Activated CD4-positive, alpha-beta T cell treated with anti-CD3 and anti-CD28 coated beads, Interleukin-2, amount 10 ng/mL, durations not matched to agents 7 days and 5 days (primary cell): ENCODE measurements around the gene PIP5K1C. TPM values are rescaled to one million over a fixed set of nuclear protein-coding genes. Genes with fewer than 3 reads are reported as not detected.
"Not testable (repeated sequence)": the region's sequence is repeated elsewhere in the genome, so short reads cannot be mapped to it uniquely, and the experiment has no call there.

Experiments used
- CTCF ChIA-PET: fragments of 350-600 bp; sonication (Branson Sonifier 250); formaldehyde crosslinking; loops from one replicate; lab custom pipeline; 2021; ENCODE audit warnings: antibody characterized with exemption; lab: Charles Lee
- POLR2A ChIA-PET: fragments of 350-600 bp; sonication (Branson Sonifier 250); formaldehyde crosslinking; loops from one replicate; lab custom pipeline; 2021; ENCODE audit warnings: antibody characterized with exemption; lab: Charles Lee
- DNase-seq: peaks from one replicate; pipeline ENCODE4 v3.0.0-alpha.2; 2020
- H3K27ac Mint-ChIP-seq: one replicate; pipeline ENCODE4 v1.8.0; 2021; ENCODE audit warnings: mild to moderate bottlenecking, moderate library complexity, mixed read lengths
- H3K27me3 Mint-ChIP-seq: one replicate; pipeline ENCODE4 v1.8.0; 2021; ENCODE audit warnings: mixed read lengths
- H3K36me3 Mint-ChIP-seq: one replicate; pipeline ENCODE4 v1.8.0; 2021; ENCODE audit warnings: low read depth, mixed read lengths
- H3K4me1 Mint-ChIP-seq: one replicate; pipeline ENCODE4 v1.8.0; 2021; ENCODE audit warnings: mixed read lengths
- H3K4me3 Mint-ChIP-seq: one replicate; pipeline ENCODE4 v1.8.0; 2021; ENCODE audit warnings: mild to moderate bottlenecking, moderate library complexity, mixed read lengths
- H3K9me3 Mint-ChIP-seq: one replicate; pipeline ENCODE4 v1.8.0; 2021; ENCODE audit warnings: mixed read lengths
- total RNA-seq, 2 experiments: library from RNA; stranded (reverse); gene quantifications; one replicate each; pipeline ENCODE4 v1.2.3, GENCODE V29; 2021

Gene PIP5K1C
- total RNA-seq, 2 experiments from 2014 or later: 18.7 to 19.5 TPM

DNA sequence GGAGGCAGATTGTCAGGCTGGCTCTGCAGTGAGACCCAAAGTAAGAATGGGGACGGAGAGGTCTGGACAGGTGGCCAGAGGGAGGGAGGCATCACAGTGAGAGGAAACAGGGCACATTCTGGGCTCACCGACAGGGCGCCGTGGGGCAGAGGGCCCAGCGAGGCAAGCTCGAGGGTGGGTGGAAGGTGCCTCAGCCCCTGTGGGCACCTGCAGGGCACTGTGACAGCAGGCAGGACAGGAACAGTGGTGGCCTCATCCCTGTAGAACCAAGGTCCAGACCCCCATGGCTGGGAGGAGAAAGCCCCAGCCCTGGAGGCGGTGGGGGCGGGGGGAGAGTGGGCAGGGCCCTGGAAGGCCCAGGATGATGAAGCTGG lies 27.7 kb downstream of the PIP5K1C start:
- H3K4me1 Mint-ChIP-seq: peaks cover 23% of the 10 kb centered on the region
- H3K36me3 Mint-ChIP-seq: no peaks in the 10 kb centered on the region
- H3K9me3 Mint-ChIP-seq: no peaks in the 10 kb centered on the region
- H3K27me3 Mint-ChIP-seq: no peaks in the 10 kb centered on the region
- ChIA-PET CTCF (interaction anchor here (0.6 kb wide), 1 partner anchor 602 kb away, joined by 3 read pairs; no protein-coding TSS in a partner anchor), POLR2A (no interaction called here)
- H3K27ac Mint-ChIP-seq: no peak overlapping the region
- no peak for DNase-seq
- H3K4me3 Mint-ChIP-seq: no peak overlapping the region

DNA sequence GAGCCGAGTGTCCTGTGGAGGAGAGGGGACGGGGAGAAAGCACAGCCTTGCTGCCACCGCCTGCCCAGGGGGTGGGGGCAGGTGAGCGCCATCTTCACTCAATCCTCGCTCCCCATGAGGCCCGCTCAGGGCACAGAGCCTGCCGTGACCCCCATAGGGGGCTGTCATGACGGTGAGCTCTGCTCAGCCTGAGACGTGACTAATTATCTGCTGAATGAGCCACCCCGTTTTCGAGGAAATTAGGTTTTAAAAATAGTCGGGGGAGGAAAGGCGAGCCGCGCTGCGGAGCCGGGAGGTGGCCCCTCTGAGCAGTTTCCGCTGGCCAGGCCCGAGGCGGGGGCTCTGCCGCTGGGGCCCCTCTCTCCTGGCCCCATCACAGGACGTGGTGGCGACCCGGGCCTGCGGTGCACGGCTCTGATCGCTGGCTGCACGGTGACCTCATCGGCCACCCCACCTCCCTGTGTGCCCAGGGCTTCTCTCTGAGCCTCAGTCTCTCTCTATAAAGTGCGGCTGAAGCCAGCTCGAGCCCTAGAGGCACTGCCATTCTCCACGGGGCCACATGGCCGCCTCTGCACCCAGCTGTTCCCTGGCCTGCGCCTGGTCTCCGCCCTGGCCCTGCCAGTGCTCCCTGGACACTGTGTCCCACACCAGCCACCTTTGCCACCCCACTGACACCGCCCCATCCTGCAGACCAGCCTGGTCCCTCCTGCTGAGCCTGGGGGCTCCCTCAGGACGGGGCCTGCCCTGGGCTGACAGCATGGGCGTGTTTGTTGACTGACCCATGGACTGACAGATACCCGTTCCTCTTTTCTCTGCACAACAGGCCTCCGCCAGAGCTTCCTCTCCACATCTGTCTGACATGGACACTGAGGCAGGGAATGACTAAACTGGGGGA lies 28.3 kb downstream of the PIP5K1C start:
- H3K27ac Mint-ChIP-seq: no peak overlapping the region
- H3K9me3 Mint-ChIP-seq: no peaks in the 10 kb centered on the region
- POLR2A ChIA-PET: no interaction called here
- DNase-seq: no peak
- peaks cover 18% of the 10 kb centered on the region for H3K4me1 Mint-ChIP-seq
- H3K36me3 Mint-ChIP-seq: no peaks in the 10 kb centered on the region
- no peak overlapping the region for H3K4me3 Mint-ChIP-seq
- no peaks in the 10 kb centered on the region for H3K27me3 Mint-ChIP-seq
- CTCF ChIA-PET: interaction anchor here (0.6 to 1.4 kb wide), 3 partner anchors 19 to 603 kb away, joined by 3 to 4 read pairs (median 4); partner anchors contain the start of gene PIP5K1C

DNA sequence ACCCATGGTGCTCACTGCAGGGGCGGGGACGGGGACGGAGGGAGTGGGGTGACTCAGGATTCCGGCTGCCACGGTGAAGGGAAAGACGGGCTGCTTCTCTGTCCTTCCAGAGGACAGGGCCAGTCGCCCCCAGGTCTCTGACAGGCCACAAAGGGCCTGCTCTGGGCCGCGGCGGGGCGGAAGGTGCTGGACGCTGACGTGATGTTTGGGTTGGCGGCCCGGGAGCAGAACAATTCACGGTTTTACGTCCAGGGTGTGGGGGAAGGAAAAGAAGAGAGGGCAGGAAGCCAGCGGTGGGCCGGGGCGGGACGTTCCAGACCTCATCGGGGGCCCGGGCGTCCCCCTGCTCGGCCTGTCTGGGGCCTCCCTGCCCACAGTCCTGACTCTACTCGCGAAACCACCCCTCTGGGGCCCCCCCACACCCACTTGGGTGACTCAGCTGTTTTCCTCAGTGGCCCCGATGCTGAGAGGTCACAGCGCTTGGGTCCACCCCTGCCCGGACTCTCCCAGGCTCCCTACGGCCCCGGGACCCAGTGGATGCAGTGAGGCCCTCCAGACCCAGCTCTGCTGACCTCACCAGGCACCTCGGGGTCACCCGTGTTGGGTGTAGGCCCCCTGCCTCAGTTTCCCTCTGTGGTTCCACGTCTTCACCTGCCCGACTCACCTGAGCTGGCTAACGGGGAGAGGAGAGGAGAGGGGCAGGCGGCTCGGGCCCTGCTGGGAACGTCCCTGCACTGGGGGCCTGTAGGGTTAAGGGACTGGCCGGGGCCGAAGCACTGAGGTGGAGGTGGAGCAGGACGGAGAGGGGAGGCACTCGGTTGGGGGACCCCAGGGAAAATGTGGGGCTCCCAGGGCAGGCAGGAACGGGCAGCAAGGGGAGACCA lies 29.2 kb downstream of the PIP5K1C start:
- H3K4me3 Mint-ChIP-seq: no peak overlapping the region
- no peak for DNase-seq
- ChIA-PET CTCF (interaction anchor here (0.6 to 1.5 kb wide), 4 partner anchors 20 to 1694 kb away, joined by 3 to 4 read pairs (median 4); partner anchors contain the start of gene PIP5K1C), POLR2A (no interaction called here)
- peaks cover 16% of the 10 kb centered on the region for H3K4me1 Mint-ChIP-seq
- H3K27me3 Mint-ChIP-seq: no peaks in the 10 kb centered on the region
- H3K27ac Mint-ChIP-seq: peak overlapping the region; percentile 60
- no peaks in the 10 kb centered on the region for H3K36me3 Mint-ChIP-seq
- H3K9me3 Mint-ChIP-seq: no peaks in the 10 kb centered on the region

DNA sequence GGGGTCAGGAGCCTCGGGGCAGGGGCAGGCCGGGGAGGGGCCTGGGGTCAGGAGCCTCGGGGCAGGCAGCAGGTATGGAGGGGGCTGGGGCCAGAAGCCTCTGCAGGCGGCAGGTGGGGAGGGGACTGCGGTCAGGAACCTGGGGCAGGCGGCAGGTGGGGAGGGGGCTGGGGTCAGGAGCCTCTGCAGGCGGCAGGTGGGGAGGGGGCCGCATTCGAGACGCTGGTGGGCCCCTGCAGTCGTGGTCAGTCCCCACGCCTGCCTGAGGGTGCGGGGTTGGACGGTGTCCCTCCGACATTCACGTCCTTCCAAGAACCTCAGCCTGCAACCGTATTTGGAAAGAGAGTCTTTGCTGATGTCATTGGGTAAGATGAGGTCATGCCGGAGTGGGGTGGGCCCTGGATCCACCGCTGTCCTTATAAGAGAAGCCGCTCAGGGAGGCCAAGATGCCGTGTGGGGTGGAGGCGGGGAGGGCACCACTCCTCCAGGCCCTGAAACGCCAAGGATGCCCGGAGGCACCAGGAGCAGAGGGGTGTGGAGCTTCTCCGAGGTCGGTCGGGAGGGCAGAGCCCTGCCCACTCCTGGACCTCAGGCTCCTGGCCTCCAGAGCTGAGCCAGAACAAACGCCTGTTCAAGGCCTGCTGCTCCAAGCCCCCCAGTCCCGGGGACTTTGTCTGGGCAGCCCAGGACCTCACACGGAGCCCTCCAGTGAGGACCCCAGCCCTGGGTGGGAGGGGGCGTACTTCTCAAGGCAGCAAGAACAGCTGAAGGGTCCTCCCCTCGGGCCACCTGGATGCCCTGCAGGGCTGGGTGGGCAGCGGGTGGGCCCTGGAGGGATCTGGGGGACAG lies 30.1 kb downstream of the PIP5K1C start:
- H3K4me3 Mint-ChIP-seq: no peak overlapping the region
- CTCF ChIA-PET: interaction anchor here (0.6 to 1.5 kb wide), 2 partner anchors 33 to 1695 kb away, joined by 3 read pairs; no protein-coding TSS in a partner anchor

DNA sequence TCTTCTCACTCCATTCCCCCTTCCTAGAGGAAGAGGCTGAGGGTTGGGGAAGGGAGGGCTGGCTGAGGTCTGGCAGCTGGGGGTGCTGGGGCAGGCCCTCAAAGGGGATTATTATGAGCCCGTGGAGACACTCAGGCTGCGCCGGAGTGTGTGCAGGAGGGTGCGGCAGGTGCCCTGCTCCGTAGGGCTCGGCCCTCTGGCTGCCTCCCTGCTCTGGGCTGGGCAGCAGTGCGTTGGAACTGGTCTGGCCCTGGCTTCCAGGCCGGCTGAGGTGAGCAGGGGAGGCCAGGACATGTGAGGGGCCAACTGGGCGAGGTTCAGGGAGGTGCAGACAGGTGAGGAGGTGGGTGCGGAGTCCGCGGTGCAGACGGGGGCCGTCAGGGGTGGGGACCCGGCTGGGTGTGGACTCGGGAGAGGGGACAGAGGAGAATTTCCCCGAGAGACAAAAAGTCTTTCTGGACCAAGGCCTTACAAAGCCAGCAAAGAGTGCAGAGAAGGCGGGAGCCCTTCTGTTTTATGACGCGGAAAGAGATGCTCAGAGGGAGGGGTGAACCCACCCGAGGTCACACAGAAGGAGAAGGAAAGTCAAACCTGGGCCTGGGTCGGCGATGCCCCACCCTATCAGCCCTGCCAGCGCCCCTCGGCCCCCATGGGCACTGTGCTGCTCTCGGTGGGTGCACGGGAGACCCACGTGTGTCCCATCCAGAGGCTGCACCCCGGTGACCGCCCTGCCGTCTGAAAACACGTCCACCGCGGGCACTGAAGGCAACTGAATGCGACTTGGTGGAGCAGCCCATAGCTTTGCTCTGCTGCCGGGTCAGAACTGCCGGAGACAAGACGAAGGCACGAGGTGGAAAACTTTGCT lies 31.0 kb downstream of the PIP5K1C start:
- no peak overlapping the region for H3K4me3 Mint-ChIP-seq
- POLR2A ChIA-PET: no interaction called here
- CTCF ChIA-PET: no interaction called here

More for the DNA sequence above, 30.1 kb downstream of the PIP5K1C start:
- Mint-ChIP-seq H3K27me3 (no peaks in the 10 kb centered on the region), H3K36me3 (no peaks in the 10 kb centered on the region), H3K9me3 (no peaks in the 10 kb centered on the region), H3K27ac (no peak overlapping the region), H3K4me1 (peaks cover 16% of the 10 kb centered on the region)
- DNase-seq: no peak
- POLR2A ChIA-PET: no interaction called here

DNA sequence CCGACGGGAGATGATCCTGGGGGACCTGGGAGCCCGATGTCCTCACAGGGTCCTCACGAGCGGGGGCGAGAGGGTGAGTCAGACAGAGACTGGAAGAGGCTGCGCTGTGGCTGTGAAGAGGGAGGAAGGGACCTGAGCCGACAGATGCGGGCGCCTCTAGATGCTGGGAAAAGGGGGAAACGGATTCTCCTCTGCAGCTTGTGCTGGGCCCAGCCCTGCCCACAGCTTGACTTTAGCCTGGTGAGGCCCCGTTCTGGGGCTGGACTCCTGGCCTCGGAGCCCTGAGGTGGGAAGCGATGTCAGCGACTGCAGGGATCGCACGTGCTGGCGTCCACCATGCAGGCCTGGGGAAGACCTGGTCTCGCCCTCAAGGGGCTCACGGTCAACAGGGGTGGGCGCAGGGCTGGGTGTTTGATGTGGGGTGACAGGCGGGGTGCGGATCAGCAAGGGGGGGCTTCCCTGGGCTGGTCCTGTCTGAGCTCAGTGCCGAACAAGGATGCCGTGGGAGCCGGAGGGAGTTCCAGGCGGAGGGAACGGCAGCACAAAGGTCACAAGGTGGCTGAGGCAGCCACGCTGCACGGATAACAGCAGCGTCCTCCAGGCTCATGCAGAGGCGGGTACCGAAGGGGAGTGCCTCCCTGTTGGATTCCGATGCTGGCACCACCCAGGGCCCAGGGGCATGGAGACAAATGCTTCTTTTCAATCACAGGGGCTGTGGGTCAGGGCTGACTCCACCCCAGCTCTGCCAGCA lies 31.8 kb downstream of the PIP5K1C start:
- H3K9me3 Mint-ChIP-seq: no peaks in the 10 kb centered on the region
- no peak overlapping the region for H3K4me3 Mint-ChIP-seq
- POLR2A ChIA-PET: no interaction called here
- DNase-seq: no peak
- CTCF ChIA-PET: interaction anchor here (0.9 to 1.4 kb wide), 2 partner anchors 24 to 32 kb away, joined by 4 to 6 read pairs; partner anchors contain the start of gene PIP5K1C
- H3K36me3 Mint-ChIP-seq: no peaks in the 10 kb centered on the region
- peaks cover 16% of the 10 kb centered on the region for H3K4me1 Mint-ChIP-seq
- no peak overlapping the region for H3K27ac Mint-ChIP-seq
- no peaks in the 10 kb centered on the region for H3K27me3 Mint-ChIP-seq

More for the DNA sequence above, 31.0 kb downstream of the PIP5K1C start:
- Mint-ChIP-seq H3K36me3 (no peaks in the 10 kb centered on the region), H3K27me3 (no peaks in the 10 kb centered on the region), H3K9me3 (no peaks in the 10 kb centered on the region), H3K4me1 (peaks cover 16% of the 10 kb centered on the region), H3K27ac (no peak overlapping the region)
- DNase-seq: no peak

DNA sequence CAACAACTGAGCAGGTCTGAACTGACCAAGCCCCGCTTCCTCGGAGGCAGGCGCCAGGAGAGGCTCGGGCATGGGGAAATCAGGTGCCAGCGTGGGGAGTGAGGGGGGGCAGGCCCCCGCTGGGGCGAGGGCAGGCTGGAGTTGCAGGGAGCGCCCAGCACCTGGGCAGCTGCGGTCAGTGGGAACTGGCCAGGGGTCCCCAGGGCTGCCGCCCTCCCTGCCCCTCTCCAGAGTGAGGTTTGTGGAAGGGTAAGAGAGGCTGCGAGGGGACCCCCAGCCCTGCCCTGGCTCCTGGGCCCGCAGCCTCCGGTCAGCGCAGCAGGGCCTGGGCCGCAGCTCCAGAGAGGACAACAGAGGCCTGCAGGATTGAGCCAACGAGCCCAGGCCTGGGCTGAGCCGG lies 32.5 kb downstream of the PIP5K1C start:
- H3K36me3 Mint-ChIP-seq: no peaks in the 10 kb centered on the region
- peaks cover 16% of the 10 kb centered on the region for H3K4me1 Mint-ChIP-seq
- CTCF ChIA-PET: interaction anchor here (0.9 to 1.9 kb wide), 4 partner anchors 25 to 57 kb away, joined by 4 to 7 read pairs (median 6); partner anchors contain the start of gene PIP5K1C
- POLR2A ChIA-PET: no interaction called here
- no peaks in the 10 kb centered on the region for H3K27me3 Mint-ChIP-seq
- DNase-seq: no peak
- H3K27ac Mint-ChIP-seq: peak overlapping the region; percentile 54
- no peak overlapping the region for H3K4me3 Mint-ChIP-seq
- H3K9me3 Mint-ChIP-seq: no peaks in the 10 kb centered on the region

DNA sequence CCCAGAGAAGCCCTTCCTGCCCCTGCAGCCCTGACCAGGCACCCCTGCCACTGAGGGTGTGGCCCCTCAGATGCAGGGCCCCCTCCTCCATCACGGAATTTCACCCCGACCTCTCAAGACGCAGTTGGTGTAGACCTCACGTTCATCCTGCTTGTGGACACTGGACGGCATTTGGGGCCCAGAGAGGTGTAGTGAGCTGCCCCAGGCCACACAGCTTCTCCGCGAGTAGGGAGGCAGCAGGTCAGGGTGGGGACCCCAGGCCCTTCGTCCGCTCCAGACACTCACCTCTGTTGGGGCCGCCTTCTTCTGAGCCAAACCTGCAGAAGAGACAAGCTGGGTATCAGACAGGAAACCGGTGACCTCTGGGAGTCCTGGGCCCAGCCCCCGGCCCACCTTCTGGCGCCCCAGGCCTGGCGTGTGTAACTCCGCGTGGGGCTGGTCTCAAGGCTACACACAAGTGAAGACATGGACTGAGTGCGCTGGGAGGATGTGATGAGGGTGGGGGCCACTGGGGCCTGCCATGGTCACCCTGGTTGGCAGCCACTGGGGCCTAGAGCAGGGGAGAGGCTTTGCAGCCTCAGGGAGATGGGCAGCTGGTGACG lies 33.1 kb downstream of the PIP5K1C start:
- no peaks in the 10 kb centered on the region for H3K9me3 Mint-ChIP-seq
- H3K4me3 Mint-ChIP-seq: no peak overlapping the region
- no peaks in the 10 kb centered on the region for H3K27me3 Mint-ChIP-seq
- peaks cover 13% of the 10 kb centered on the region for H3K4me1 Mint-ChIP-seq
- CTCF ChIA-PET: interaction anchor here (1.3 to 2.2 kb wide), 3 partner anchors 22 to 57 kb away, joined by 6 to 8 read pairs (median 7); no protein-coding TSS in a partner anchor
- no peak overlapping the region for H3K27ac Mint-ChIP-seq
- POLR2A ChIA-PET: no interaction called here
- H3K36me3 Mint-ChIP-seq: no peaks in the 10 kb centered on the region
- no peak for DNase-seq

DNA sequence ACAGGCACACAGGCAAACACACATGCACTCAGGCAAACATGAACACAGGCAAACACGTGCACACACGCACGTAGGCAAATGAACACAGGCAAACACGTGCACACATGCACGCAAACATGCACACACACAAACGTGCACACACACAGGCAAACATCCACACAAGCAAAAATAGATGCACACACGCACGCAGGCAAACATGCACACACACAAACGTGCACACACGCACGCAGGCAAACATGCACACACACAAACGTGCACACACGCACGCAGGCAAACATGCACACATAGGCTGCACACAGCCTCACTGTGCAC lies 33.8 kb downstream of the PIP5K1C start:
- CTCF ChIA-PET: interaction anchor here (1.0 to 2.2 kb wide), 4 partner anchors 22 to 182 kb away, joined by 3 to 8 read pairs (median 6); no protein-coding TSS in a partner anchor
- not testable (repeated sequence) for H3K4me3 Mint-ChIP-seq

DNA sequence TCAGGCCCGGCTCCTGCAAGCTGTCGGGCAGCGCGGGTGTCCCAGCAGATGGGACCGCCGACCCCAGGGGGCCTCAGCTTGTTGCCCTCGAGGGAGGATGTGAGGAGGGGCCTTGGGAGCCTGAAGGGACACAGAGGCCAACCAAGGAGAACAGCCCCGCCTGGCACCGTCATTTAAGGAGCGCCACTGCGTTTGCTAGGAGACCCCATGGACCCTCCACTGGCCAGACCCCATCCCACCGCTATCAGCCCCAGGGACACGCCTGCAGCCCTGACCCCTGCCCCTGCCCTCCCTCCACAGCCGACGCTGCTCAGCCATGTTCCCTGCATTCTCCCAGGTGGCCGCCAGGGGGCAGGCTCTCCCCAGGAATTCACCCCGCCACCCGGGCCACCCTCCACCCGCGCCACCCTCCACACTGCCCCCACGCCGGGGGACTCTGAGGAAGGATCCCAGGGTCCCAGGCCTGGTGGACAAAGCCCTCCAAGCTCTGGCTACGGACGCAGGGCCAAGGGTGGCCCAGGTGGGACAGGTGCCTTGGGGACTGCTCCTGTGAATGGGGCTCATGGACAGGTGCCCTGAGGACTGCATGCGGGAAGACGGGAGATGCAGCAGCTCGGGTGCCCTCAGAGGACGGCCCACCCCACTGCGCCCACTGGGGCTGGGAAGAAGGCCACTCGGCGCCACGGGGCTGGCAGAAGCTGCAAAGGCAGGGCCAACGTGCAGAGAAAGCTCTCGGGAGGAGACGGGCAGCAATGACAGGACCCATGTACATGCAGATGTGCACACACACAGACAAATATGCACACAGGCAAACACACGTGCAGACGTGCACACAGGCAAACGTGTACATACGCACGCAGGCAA lies 34.4 kb downstream of the PIP5K1C start:
- Mint-ChIP-seq H3K4me1 (peaks cover 4% of the 10 kb centered on the region), H3K27me3 (no peaks in the 10 kb centered on the region), H3K9me3 (no peaks in the 10 kb centered on the region), H3K4me3 (no peak overlapping the region), H3K27ac (no peak overlapping the region), H3K36me3 (no peaks in the 10 kb centered on the region)
- POLR2A ChIA-PET: no interaction called here
- CTCF ChIA-PET: interaction anchor here (0.7 to 2.2 kb wide), 6 partner anchors 23 to 183 kb away, joined by 3 to 8 read pairs (median 4); no protein-coding TSS in a partner anchor
- peak; percentile 78 for DNase-seq

More for the DNA sequence above, 33.8 kb downstream of the PIP5K1C start:
- H3K36me3 Mint-ChIP-seq, DNase-seq, H3K4me1 Mint-ChIP-seq, H3K9me3 Mint-ChIP-seq, H3K27me3 Mint-ChIP-seq, POLR2A ChIA-PET, H3K27ac Mint-ChIP-seq: not testable (repeated sequence)
